SK-N-SH treated with all-trans-retinoic acid at 6 μM for 48 hours (cell line): ENCODE data around the gene MEF2B.

Experiments
- ARNTL ChIP-seq: fragments of 450-650 bp; formaldehyde crosslinking; IDR thresholded peaks from 2 replicates; pipeline ENCODE4 v1.5.0; 2020; ENCODE audit warnings: low read depth, mild to moderate bottlenecking, moderate library complexity, borderline replicate concordance
- CREB5 ChIP-seq: fragments of 250-450 bp; sonication (Bioruptor Pico); IDR thresholded peaks from 2 replicates; pipeline ENCODE4 v1.5.1; 2020; ENCODE audit warnings: low read depth, mild to moderate bottlenecking, moderate library complexity
- GLIS3 ChIP-seq: fragments of 250-450 bp; sonication (Bioruptor Pico); IDR thresholded peaks from 2 replicates; pipeline ENCODE4 v1.5.0; 2020; ENCODE audit warnings: mild to moderate bottlenecking, moderate library complexity
- OSR1 ChIP-seq: fragments of 250-450 bp; sonication (Bioruptor Pico); IDR thresholded peaks from 2 replicates; pipeline ENCODE4 v1.8.0; 2022; ENCODE audit warnings: moderate library complexity, mild to moderate bottlenecking, inconsistent platforms
- PATZ1 ChIP-seq: fragments of 250-450 bp; sonication (Bioruptor Pico); IDR thresholded peaks from 2 replicates; pipeline ENCODE4 v1.8.0; 2020; ENCODE audit warnings: mild to moderate bottlenecking, moderate library complexity, borderline replicate concordance
- PPARA ChIP-seq: fragments of 250-450 bp; sonication (Bioruptor Pico); IDR thresholded peaks from 2 replicates; pipeline ENCODE4 v1.5.0; 2020; ENCODE audit warnings: mild to moderate bottlenecking, borderline replicate concordance
- RARB ChIP-seq: fragments of 250-450 bp; sonication (Bioruptor Pico); IDR thresholded peaks from 2 replicates; pipeline ENCODE4 v1.8.0; 2021; ENCODE audit warnings: mild to moderate bottlenecking, moderate library complexity
- TCF4 ChIP-seq: fragments of 250-450 bp; sonication (Bioruptor Pico); IDR thresholded peaks from 2 replicates; pipeline ENCODE4 v1.8.0; 2021; ENCODE audit warnings: mild to moderate bottlenecking, moderate library complexity, borderline replicate concordance
- TSHZ2 ChIP-seq: fragments of 250-450 bp; sonication (Bioruptor Pico); IDR thresholded peaks from 2 replicates; pipeline ENCODE4 v1.5.0; 2020; ENCODE audit warnings: mild to moderate bottlenecking, moderate library complexity
- ZC3H10 ChIP-seq: fragments of 250-450 bp; sonication (Bioruptor Pico); IDR thresholded peaks from 2 replicates; pipeline ENCODE4 v1.5.1; 2021; ENCODE audit warnings: mild to moderate bottlenecking, moderate library complexity
- ZFP3 ChIP-seq: fragments of 250-450 bp; sonication (Bioruptor Pico); IDR thresholded peaks from 2 replicates; pipeline ENCODE4 v1.5.0; 2020; ENCODE audit warnings: mild to moderate bottlenecking, moderate library complexity
- ZNF8 ChIP-seq: fragments of 450-650 bp; formaldehyde crosslinking; IDR thresholded peaks from 2 replicates; pipeline ENCODE4 v1.5.0; 2020; ENCODE audit warnings: mild to moderate bottlenecking, moderate library complexity
- TF ChIP-seq, protein P1 (sequence below): fragments of 250-450 bp; sonication (Bioruptor Pico); IDR thresholded peaks from 2 replicates; pipeline ENCODE4 v1.5.1; 2021; ENCODE audit warnings: mild to moderate bottlenecking, moderate library complexity
- TF ChIP-seq, protein P2 (sequence below): fragments of 250-450 bp; sonication (Bioruptor Pico); IDR thresholded peaks from 2 replicates; pipeline ENCODE4 v1.8.0; 2021; ENCODE audit warnings: low read depth, mild to moderate bottlenecking, moderate library complexity, borderline replicate concordance

- TF ChIP-seq GLIS3 (CRISPR knock-in tag) (no peak), ARNTL (CRISPR knock-in tag) (no peak), PPARA (CRISPR knock-in tag) (no peak), CREB5 (CRISPR knock-in tag) (no peak), ZNF8 (CRISPR knock-in tag) (no peak), RARB (CRISPR knock-in tag) (no peak), ZFP3 (no peak), ZC3H10 (CRISPR knock-in tag) (no peak), OSR1 (no peak), TCF4 (CRISPR knock-in tag) (no peak), PATZ1 (CRISPR knock-in tag) (no peak), TSHZ2 (CRISPR knock-in tag) (no peak)
- TF ChIP-seq, protein P1, sequence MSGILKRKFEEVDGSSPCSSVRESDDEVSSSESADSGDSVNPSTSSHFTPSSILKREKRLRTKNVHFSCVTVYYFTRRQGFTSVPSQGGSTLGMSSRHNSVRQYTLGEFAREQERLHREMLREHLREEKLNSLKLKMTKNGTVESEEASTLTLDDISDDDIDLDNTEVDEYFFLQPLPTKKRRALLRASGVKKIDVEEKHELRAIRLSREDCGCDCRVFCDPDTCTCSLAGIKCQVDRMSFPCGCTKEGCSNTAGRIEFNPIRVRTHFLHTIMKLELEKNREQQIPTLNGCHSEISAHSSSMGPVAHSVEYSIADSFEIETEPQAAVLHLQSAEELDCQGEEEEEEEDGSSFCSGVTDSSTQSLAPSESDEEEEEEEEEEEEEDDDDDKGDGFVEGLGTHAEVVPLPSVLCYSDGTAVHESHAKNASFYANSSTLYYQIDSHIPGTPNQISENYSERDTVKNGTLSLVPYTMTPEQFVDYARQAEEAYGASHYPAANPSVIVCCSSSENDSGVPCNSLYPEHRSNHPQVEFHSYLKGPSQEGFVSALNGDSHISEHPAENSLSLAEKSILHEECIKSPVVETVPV (CRISPR knock-in tag): no peak
- TF ChIP-seq, protein P2, sequence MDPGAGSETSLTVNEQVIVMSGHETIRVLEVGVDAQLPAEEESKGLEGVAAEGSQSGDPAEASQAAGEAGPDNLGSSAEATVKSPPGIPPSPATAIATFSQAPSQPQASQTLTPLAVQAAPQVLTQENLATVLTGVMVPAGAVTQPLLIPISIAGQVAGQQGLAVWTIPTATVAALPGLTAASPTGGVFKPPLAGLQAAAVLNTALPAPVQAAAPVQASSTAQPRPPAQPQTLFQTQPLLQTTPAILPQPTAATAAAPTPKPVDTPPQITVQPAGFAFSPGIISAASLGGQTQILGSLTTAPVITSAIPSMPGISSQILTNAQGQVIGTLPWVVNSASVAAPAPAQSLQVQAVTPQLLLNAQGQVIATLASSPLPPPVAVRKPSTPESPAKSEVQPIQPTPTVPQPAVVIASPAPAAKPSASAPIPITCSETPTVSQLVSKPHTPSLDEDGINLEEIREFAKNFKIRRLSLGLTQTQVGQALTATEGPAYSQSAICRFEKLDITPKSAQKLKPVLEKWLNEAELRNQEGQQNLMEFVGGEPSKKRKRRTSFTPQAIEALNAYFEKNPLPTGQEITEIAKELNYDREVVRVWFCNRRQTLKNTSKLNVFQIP (CRISPR knock-in tag): no peak
Measured at GRCh38 chr19:19111136-19111835, 58.8 kb downstream of the MEF2B start.
